Stomach (tissue), 9 donors: ENCODE data around the gene TBX2. TPM values are rescaled to one million over a fixed set of nuclear protein-coding genes. Genes with fewer than 3 reads are reported as not detected.
A peak's percentile ranks its signal among the peaks of the same experiment; 100 is the strongest.

ENCODE experiments used
- DNase-seq, 2 donors: peaks; one replicate each; pipeline versions ENCODE4 v3.0.0 to v3.0.0-alpha.2; 2013 to 2019
- H3K27ac ChIP-seq, 5 donors: fragments of 200-600 bp in 4 of 5; sonication (generic) in 4 of 5; one replicate each; pipeline ENCODE4 v1.5.1; 2013 to 2019; ENCODE audit warnings: mild to moderate bottlenecking in 1 of 5, moderate library complexity in 1 of 5
- H3K27me3 ChIP-seq, 3 donors: fragments of 200-600 bp; sonication (generic); one replicate each; pipeline ENCODE4 v1.5.1; 2017 to 2019; ENCODE audit warnings: mixed run types in 1 of 3
- H3K36me3 ChIP-seq, 4 donors: fragments of 200-600 bp; sonication (generic); 1 replicate in 3 of 4; 2 replicates in 1 of 4; pipeline ENCODE4 v1.5.1; 2016 to 2019
- H3K4me1 ChIP-seq, 4 donors: fragments of 200-600 bp; sonication (generic); one replicate each; pipeline ENCODE4 v1.5.1; 2016 to 2019
- H3K4me3 ChIP-seq, 4 donors: fragments of 200-600 bp; sonication (generic) in 3 of 4; one replicate each; pipeline ENCODE4 v1.5.1; 2016 to 2019; ENCODE audit warnings: mild to moderate bottlenecking in 1 of 4
- H3K9me3 ChIP-seq, 4 donors: fragments of 200-600 bp; sonication (generic); one replicate each; pipeline ENCODE4 v1.5.1; 2016 to 2019
- EP300 ChIP-seq: sonication (generic); formaldehyde crosslinking; IDR thresholded peaks from one replicate; pipeline ENCODE4 v1.6.1; 2017; ENCODE audit warnings: antibody characterized with exemption
- POLR2A ChIP-seq, 4 donors: fragments of 450-650 bp; IDR thresholded peaks; one replicate each; pipeline ENCODE4 v1.6.1; 2016; ENCODE audit warnings: antibody characterized with exemption in 4 of 4, control low read depth in 2 of 4, mild to moderate bottlenecking in 1 of 4, moderate library complexity in 1 of 4
- POLR2AphosphoS5 ChIP-seq, 3 donors: sonication (generic); formaldehyde crosslinking; IDR thresholded peaks; one replicate each; pipeline ENCODE4 v1.6.1; 2016; ENCODE audit warnings: antibody characterized with exemption in 3 of 3
- WGBS, 5 donors: extraction: QIAGEN DNeasy Blood & Tissue Kit in 3 of 5; methylation state at CpG; one replicate each; pipeline versions ENCODE4 v1.1.5 to v1.1.7; 2013 to 2018; 5-methylcytosine and 5-hydroxymethylcytosine counted together
- intact Hi-C: fragments of 100-400 bp; cut with DNase I; formaldehyde crosslinking; loops from one replicate; pipeline ENCODE4 v1.15.1; 2023; ENCODE audit warnings: low total_unique reads
- polyA plus RNA-seq, 3 donors: library from polyadenylated mRNA; stranded (reverse); fragments of 200-250 nt; gene quantifications; one replicate each; pipeline ENCODE4 v1.2.3, GENCODE V29; 2013
- total RNA-seq, 5 donors: library from RNA; depleted of rRNA; stranded (reverse); fragments of >200 nt; gene quantifications; one replicate each; pipeline versions ENCODE4 v1.1.0 to v1.2.3, GENCODE V29; 2014 to 2016
- TF ChIP-seq, protein P1 (sequence below), 7 experiments: fragments of 450-650 bp in 4 of 7; fragments of 200-600 bp in 3 of 7; sonication (generic) in 3 of 7; IDR thresholded peaks; one replicate each; pipeline ENCODE4 v1.5.1; 2016 to 2019; ENCODE audit warnings: antibody characterized with exemption in 7 of 7, control low read depth in 2 of 7, mild to moderate bottlenecking in 1 of 7
- donor health status: healthy with polysubstance abuse.
- donor health status: Bipolar disorder and iron deficiency.
- donor health status: healthy.

The TBX2 gene
- total and polyA plus RNA-seq, 8 donors, result 0.58 to 31.6 (median 22.1) TPM

DNA sequence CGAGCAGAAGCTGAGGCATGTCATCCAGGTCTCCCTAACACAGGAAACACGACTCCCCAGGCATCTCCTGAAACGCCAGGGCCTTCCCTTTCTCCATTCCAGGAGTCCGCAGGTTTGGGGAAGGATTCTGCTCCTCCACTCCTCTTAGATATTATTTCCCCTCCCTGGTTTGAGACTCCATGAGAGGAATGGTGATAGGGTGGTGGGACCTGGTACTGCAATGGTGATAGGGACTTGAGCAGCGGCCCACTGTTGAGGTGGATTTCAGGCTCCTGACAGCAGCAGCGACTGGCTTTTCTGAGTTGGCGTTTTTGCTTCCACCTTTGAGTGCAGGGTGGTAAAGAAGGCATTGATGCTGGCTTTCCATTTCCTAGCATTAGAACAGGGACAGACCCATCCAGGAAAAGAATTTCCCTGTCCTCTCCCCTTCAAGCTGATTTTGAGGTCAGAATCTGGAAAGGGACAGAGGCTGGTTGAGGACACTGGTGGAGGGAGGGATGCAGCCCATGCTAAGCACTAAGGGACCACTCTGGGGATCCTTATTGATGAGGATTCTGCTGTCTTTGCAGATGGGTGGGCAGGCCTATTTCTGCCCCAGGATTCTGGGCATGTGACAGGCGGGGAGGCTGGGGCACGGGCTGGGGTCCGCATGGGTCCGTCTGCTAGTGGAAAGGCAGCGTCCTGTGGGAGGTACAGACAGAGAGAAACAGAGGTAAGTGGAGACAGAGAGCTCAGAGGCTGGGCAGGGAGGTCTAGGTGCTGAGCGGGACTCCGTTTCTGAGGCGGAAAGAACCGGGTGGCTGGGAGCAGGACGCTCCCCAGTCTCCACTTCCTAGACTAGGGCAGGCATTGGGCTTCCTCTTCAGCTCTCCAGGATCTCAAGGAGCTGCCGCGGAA, 51.2 kb downstream of the TBX2 start:
- Histone ChIP-seq H3K9me3 (peaks cover 0 to 20% (median 0%) of the 10 kb centered on the region in 4 donors), H3K27me3 (peaks cover 39 to 88% (median 55%) of the 10 kb centered on the region in 3 donors), H3K36me3 (no peaks in the 10 kb centered on the region), H3K4me1 (peaks cover 25 to 38% (median 28%) of the 10 kb centered on the region in 4 donors), H3K4me3 (peak overlapping the region in 3 of 4 donors; percentile 30 to 49 (median 31)), H3K27ac (no peak overlapping the region)
- TF ChIP-seq EP300, result no peak
- no peak for TF ChIP-seq POLR2A (IDR thresholded peaks at IDR 0.05)
- TF ChIP-seq, protein P1, sequence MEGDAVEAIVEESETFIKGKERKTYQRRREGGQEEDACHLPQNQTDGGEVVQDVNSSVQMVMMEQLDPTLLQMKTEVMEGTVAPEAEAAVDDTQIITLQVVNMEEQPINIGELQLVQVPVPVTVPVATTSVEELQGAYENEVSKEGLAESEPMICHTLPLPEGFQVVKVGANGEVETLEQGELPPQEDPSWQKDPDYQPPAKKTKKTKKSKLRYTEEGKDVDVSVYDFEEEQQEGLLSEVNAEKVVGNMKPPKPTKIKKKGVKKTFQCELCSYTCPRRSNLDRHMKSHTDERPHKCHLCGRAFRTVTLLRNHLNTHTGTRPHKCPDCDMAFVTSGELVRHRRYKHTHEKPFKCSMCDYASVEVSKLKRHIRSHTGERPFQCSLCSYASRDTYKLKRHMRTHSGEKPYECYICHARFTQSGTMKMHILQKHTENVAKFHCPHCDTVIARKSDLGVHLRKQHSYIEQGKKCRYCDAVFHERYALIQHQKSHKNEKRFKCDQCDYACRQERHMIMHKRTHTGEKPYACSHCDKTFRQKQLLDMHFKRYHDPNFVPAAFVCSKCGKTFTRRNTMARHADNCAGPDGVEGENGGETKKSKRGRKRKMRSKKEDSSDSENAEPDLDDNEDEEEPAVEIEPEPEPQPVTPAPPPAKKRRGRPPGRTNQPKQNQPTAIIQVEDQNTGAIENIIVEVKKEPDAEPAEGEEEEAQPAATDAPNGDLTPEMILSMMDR (IDR thresholded peaks at IDR 0.05), result no peak
- no peak for TF ChIP-seq POLR2AphosphoS5 (IDR thresholded peaks at IDR 0.05)
- intact Hi-C loops, result no loop called here
- DNase-seq, result no peak
- 56 to 67% (median 63%) methylated on average over 15 to 19 of the region's 19 CpGs for WGBS, 5 donors

DNA sequence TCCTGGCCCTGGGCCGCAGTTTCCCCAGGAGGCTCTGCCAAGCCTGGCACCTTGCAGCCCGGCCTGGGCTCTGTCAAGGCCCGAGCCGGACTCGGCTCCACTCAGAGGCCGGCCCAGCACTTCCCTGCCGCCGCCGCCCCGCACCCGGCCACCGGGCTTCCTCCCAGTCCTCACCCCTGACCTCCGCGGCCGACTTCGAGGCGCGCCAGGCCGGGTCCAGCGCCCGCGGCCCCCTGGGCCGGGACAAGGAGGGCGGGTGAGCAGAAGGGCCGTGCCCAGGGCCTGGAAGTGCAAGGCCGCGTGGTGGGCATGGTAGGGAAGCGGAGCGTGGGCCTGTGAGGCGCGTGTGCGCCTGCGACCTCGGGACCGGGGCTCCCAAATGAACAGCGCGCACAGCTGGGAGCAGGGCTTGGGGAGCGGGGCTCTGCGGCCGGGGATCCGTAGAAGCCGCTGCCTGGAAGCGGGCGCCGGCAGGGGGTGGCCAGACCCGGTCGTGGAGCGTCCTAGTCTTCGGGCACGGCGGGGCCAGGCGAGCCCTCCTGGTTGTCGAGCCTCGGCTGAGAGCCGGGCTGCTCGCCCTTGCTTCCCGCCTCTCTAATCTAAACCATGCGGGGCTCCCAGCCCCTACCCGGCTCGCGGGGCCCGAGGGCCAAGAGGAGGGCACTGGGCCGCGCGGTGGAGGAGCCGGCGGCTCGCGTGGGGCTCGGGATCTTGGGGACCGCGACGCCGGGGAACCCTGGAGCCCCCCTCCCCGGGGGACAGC, 52.1 kb downstream of the TBX2 start:
- intact Hi-C loops, result no loop called here
- TF ChIP-seq, protein P1 (IDR thresholded peaks at IDR 0.05), result no peak
- TF ChIP-seq POLR2A (IDR thresholded peaks at IDR 0.05), result no peak
- TF ChIP-seq EP300, result no peak
- no peak for TF ChIP-seq POLR2AphosphoS5 (IDR thresholded peaks at IDR 0.05)
- Histone ChIP-seq H3K4me3 (peak overlapping the region; percentile 30 to 49 (median 32)), H3K36me3 (no peaks in the 10 kb centered on the region), H3K27me3 (peaks cover 46 to 94% (median 63%) of the 10 kb centered on the region in 3 donors), H3K4me1 (peaks cover 25 to 45% (median 30%) of the 10 kb centered on the region in 4 donors), H3K27ac (no peak overlapping the region), H3K9me3 (peaks cover 0 to 20% (median 0%) of the 10 kb centered on the region in 4 donors)
- WGBS, 5 donors, result 5 to 25% (median 5%) methylated on average over 4 to 75 of the region's 75 CpGs
- DNase-seq, result peak in 1 of 2 donors; percentile 49

DNA sequence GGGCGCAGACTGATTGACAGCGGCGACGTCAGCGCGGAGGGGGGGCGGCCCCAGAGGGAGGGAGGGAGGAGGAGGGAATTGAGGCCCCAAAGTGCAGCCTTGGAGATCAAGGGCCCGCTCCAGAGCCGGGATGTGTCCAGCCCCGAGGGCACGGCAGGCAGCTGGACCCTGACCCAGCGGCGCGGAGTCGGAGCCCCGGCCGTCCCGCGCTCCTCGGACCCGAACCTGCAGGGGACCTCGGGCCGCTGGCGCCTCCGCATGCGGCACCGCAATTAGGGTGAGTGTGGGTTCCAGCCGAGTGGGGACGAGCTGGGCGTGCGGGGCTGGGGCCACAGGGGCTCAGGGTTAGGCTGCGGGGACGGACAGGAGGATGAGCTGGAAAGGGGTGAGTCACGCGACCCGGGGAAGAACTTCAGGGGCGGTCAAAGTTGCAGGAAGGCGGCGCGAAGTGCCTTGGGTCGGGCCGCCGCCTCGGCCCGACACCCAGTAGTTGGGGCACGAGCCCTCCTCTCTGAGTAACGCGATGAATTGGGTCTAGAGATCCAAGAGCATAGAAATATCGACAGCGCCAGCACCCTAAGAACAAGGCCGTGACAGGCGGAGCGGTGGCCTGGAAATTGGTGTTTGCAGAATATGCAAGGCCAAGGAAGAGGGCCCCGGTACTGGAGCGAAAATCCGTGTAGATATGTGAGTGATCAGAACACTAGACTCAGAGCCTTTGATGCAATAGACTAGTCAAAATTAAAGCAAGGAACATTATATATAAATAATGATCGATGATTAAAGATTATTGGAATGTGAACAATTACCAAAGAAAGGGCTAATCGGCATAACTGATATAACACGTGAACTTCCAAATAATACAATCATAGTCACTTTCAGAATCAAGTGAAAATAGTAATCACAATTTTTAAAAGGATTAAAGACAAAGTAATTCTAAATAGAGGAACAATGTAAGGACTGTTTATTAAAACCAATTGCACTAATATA, 53.0 kb downstream of the TBX2 start, which contains the start of gene TBX4:
Gene TBX4, plus strand, starts transcription at position 122 of the 990 bp plus-strand sequence. CDS start 4,069 bp downstream, outside the sequence.
- peaks cover 32 to 54% (median 39%) of the 10 kb centered on the region in 4 donors for H3K4me1 ChIP-seq
- H3K36me3 ChIP-seq, result no peaks in the 10 kb centered on the region
- peaks cover 52 to 94% (median 72%) of the 10 kb centered on the region in 3 donors for H3K27me3 ChIP-seq
- TF ChIP-seq POLR2AphosphoS5 (IDR thresholded peaks at IDR 0.05) (no peak), POLR2A (IDR thresholded peaks at IDR 0.05) (no peak), EP300 (no peak)
- TF ChIP-seq, protein P1 (IDR thresholded peaks at IDR 0.05), result no peak
- H3K27ac ChIP-seq, result no peak within 1 kb of the TSS
- no peak for DNase-seq
- 11 to 31% (median 14%) methylated on average over 25 to 58 of the region's 59 CpGs for WGBS, 5 donors
- H3K9me3 ChIP-seq, result peaks cover 0 to 20% (median 0%) of the 10 kb centered on the region in 4 donors
- H3K4me3 ChIP-seq, result peak within 1 kb of the TSS; percentile 30 to 49 (median 32)
- intact Hi-C loops, result no loop called here
